K562 (cell line): ENCODE results near the gene SLPI. TPM values are rescaled to one million over a fixed set of nuclear protein-coding genes. Genes with fewer than 3 reads are reported as not detected.

Source experiments
- ATAC-seq: fragments of 200-7000 bp; cut with Tn5 transposase; 3 replicates; pipeline ENCODE4 v1.9.1; 2020; ENCODE audit warnings: moderate library complexity
- BruUV-seq: library from RNA; stranded (reverse); fragments of 400-500 nt; replicated peaks from 2 replicates; lab custom pipeline; 2021; lab: Mats Ljungman, UMichigan
- CTCF ChIA-PET: fragments of 300-600 bp; formaldehyde crosslinking; extraction: SDS; loops from one replicate; lab custom pipeline; 2021; ENCODE audit warnings: low intra/inter-chr PET ratio; lab: Yijun Ruan, JAX
- POLR2A ChIA-PET: fragments of 300-600, 350-650 bp; sonication (Branson Sonifier 250); formaldehyde crosslinking; extraction: SDS; loops from one replicate; lab custom pipeline; 2021; ENCODE audit warnings: antibody characterized with exemption, inconsistent platforms; lab: Yijun Ruan, JAX
- DNase-seq, 4 experiments: peaks; one replicate each; pipeline versions ENCODE4 v3.0.0 to v3.0.0-alpha.2; 2011 to 2018; ENCODE audit warnings: low spot score in 3 of 4, mixed read lengths in 3 of 4; ENCODE audit errors: extremely low read depth in 1 of 4
- FAIRE-seq: peaks from 2 replicates; lab custom pipeline; 2011; peaks lifted over from hg19 to GRCh38; lab: Jason Lieb, UNC
- H2AFZ ChIP-seq: 2 replicates; pipeline ENCODE4 v1.6.0; 2011; ENCODE audit warnings: low read depth, low read length, control low read depth, inconsistent platforms
- H3K27ac ChIP-seq: fragments of 200-600 bp; 3 replicates; pipeline ENCODE4 v1.8.0; 2011; ENCODE audit warnings: low read depth, mild to moderate bottlenecking, control low read depth, inconsistent platforms, low read length, moderate library complexity, mixed read lengths; ENCODE audit errors: extremely low read depth
- H3K27me3 ChIP-seq, 2 experiments: fragments of 300-600 bp in 1 of 2; 2 replicates in 1 of 2; 3 replicates in 1 of 2; pipeline versions ENCODE4 v1.6.0 to v1.8.0; 2011; ENCODE audit warnings: inconsistent platforms in 2 of 2, low read length in 2 of 2, mild to moderate bottlenecking in 1 of 2, mixed read lengths in 1 of 2, moderate library complexity in 1 of 2; ENCODE audit not compliant: control insufficient read depth in 2 of 2, insufficient read depth in 2 of 2
- H3K36me3 ChIP-seq: fragments of 300-600 bp; 3 replicates; pipeline ENCODE4 v1.8.0; 2011; ENCODE audit warnings: mild to moderate bottlenecking, low read length, inconsistent platforms; ENCODE audit not compliant: control insufficient read depth, insufficient read depth
- H3K4me1 ChIP-seq, 2 experiments: fragments of 200-600 bp in 1 of 2; replicated peaks in 1 of 2; 2 replicates in 1 of 2; 3 replicates in 1 of 2; pipeline versions ENCODE4 v1.5.1 to v1.8.0; 2011; ENCODE audit warnings: inconsistent platforms in 2 of 2, low read length in 2 of 2, mild to moderate bottlenecking in 1 of 2, mixed read lengths in 1 of 2, moderate library complexity in 1 of 2; ENCODE audit not compliant: control insufficient read depth in 2 of 2, insufficient read depth in 2 of 2
- H3K4me2 ChIP-seq: 2 replicates; pipeline ENCODE4 v1.6.1; 2011; ENCODE audit warnings: low read length, control low read depth, inconsistent platforms, mixed read lengths; ENCODE audit not compliant: insufficient read depth
- H3K4me3 ChIP-seq: fragments of 200-600 bp; sonication (generic), shearing (Covaris generic); 2 replicates; pipeline ENCODE4 v1.5.1; 2016; ENCODE audit warnings: control low read depth, inconsistent platforms
- H3K79me2 ChIP-seq: fragments of 200-600 bp; 3 replicates; pipeline ENCODE4 v1.8.0; 2011; ENCODE audit warnings: low read length, inconsistent platforms; ENCODE audit not compliant: control insufficient read depth, insufficient read depth
- H3K9ac ChIP-seq, 2 experiments: 2 replicates each; pipeline versions ENCODE4 v1.6.0 to v1.6.1; 2011; ENCODE audit warnings: low read depth in 2 of 2, low read length in 2 of 2, control low read depth in 1 of 2, inconsistent platforms in 1 of 2, mild to moderate bottlenecking in 1 of 2, mixed read lengths in 1 of 2; ENCODE audit not compliant: insufficient read depth in 1 of 2
- H3K9me1 ChIP-seq: one replicate; pipeline ENCODE4 v1.6.0; 2011; ENCODE audit warnings: inconsistent platforms, mild to moderate bottlenecking, low read length, moderate library complexity; ENCODE audit not compliant: control insufficient read depth, insufficient read depth
- H3K9me3 ChIP-seq: replicated peaks from 2 replicates; pipeline ENCODE4 v1.5.1; 2011; ENCODE audit warnings: low read depth, low read length, inconsistent platforms; ENCODE audit not compliant: control insufficient read depth, insufficient read depth
- H4K20me1 ChIP-seq: replicated peaks from 2 replicates; pipeline ENCODE4 v1.6.1; 2011; ENCODE audit warnings: low read length, inconsistent platforms, mixed read lengths; ENCODE audit not compliant: control insufficient read depth, insufficient read depth
- C11orf30 ChIP-seq: fragments of 450-650 bp; IDR thresholded peaks from 2 replicates; pipeline ENCODE4 v1.6.1; 2016; ENCODE audit warnings: low read depth, mild to moderate bottlenecking
- MAFF ChIP-seq: IDR thresholded peaks from 2 replicates; pipeline ENCODE4 v1.6.1; 2012; ENCODE audit warnings: low read length, improper control_type of control experiment
- MAFG ChIP-seq: fragments of 450-650 bp; conservative IDR thresholded peaks from 2 replicates; pipeline ENCODE4 v1.6.1; 2016; ENCODE audit warnings: missing genetic modification characterization, missing compliant biosample characterization
- MAFK ChIP-seq: IDR thresholded peaks from 2 replicates; pipeline ENCODE4 v1.6.1; 2011; ENCODE audit warnings: low read length, improper control_type of control experiment
- SREBF1 ChIP-seq: fragments of 150-350 bp; IDR thresholded peaks from 2 replicates; pipeline ENCODE4 v1.6.1; 2014; ENCODE audit warnings: antibody characterized with exemption, low read depth, low read length, borderline replicate concordance
- ZNF316 ChIP-seq: fragments of 450-650 bp; IDR thresholded peaks from 2 replicates; pipeline ENCODE4 v1.6.1; 2016
- whole genome bisulfite sequencing: fragments of 100-300 bp; shearing (Covaris generic); methylation state at CpG from one replicate; pipeline ENCODE4 v1.1.6; 2016; ENCODE audit warnings: low coverage, mixed read lengths; ENCODE audit not compliant: insufficient coverage; ENCODE audit errors: missing lambda C conversion rate; 5-methylcytosine and 5-hydroxymethylcytosine counted together
- in situ Hi-C: fragments of 300-500 bp; cut with MboI; formaldehyde crosslinking; loops from 4 replicates; pipeline ENCODE4 v1.15.0; 2018; ENCODE audit warnings: inconsistent platforms, mixed read lengths
- intact Hi-C: fragments of 100-400 bp; cut with micrococcal nuclease; formaldehyde crosslinking; loops from 2 replicates; pipeline ENCODE4 v1.14.2; 2022
- polyA plus RNA-seq, 8 experiments: library from polyadenylated mRNA; depleted of rRNA in 4 of 8; stranded (reverse) in 5 of 8; unstranded in 3 of 8; fragments of >200 nt; fragmentation: Nextera tagmentation in 2 of 8; fragmentation: Illumina TruSeq in 1 of 8; extraction: Ambion mirVana in 2 of 8; extraction: Trizol in 1 of 8; gene quantifications; 2 replicates each; pipeline versions ENCODE4 v1.2.1 to v1.2.3, GENCODE V29; 2011 to 2014; ENCODE audit warnings: inconsistent platforms in 1 of 8, missing spikeins in 1 of 8
- total RNA-seq, 7 experiments: library from RNA; depleted of rRNA in 6 of 7; stranded (reverse); fragments of >200 nt in 6 of 7; fragmentation: Illumina TruSeq in 2 of 7; extraction: Trizol in 2 of 7; gene quantifications; 2 replicates each; pipeline versions ENCODE4 v1.2.1 to v1.2.3, GENCODE V29; 2011 to 2021; ENCODE audit warnings: low replicate concordance in 1 of 7
- TF ChIP-seq, protein P1 (sequence below): sonication (generic); formaldehyde crosslinking; IDR thresholded peaks from 2 replicates; pipeline ENCODE4 v1.4.0; 2020; ENCODE audit warnings: mild to moderate bottlenecking, missing genetic modification reagents

Gene SLPI
- total and polyA plus RNA-seq, 9 of the 15 experiments (the other 6 are each of a cell fraction or from before 2014, with no cell fraction given) = 0.78 TPM; not detected in 8

DNA sequence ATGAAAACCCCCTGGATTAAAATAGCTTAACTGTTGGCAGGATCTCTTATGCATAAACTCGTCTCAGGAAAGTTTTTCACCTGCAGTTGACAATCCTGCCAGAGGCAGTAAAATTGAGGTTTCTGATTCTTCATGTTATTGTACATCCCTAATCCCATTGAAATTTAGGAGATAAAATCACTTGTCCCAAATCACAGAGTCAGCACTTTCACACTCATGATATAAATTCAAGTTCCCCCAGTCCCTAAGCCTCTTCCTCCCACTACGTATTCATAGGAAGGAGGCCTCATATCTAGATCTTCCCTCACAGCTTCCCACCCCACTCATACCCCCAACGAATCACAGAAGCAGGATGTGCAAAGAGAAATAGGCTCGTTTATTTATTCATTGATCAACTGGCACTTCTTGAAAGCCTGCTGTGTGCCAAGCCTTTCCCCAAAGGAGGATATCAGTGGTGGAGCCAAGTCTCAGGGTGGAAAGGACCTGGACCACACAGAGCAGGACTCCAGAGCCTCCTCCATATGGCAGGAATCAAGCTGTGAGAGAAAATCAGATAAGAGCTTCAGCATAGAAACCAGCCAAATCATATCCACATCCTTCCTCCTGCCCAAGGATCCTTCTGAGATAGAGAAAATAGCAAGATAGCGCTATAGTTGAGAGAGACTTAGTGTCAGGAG, 2.3 kb downstream of the SLPI start:
- no peaks in the 10 kb centered on the region for H3K79me2 ChIP-seq
- no peak overlapping the region for H3K27ac ChIP-seq
- ATAC-seq (no peak), FAIRE-seq (no peak), DNase-seq (no peak)
- H3K9me1 ChIP-seq = no peaks in the 10 kb centered on the region
- H3K4me2 ChIP-seq = no peak overlapping the region
- H3K4me3 ChIP-seq = no peak overlapping the region
- in situ Hi-C loops (no loop called here), intact Hi-C loops (no loop called here)
- POLR2A ChIA-PET = interaction anchor here (1.6 kb wide), 1 partner anchor 17 kb away, joined by 4 read pairs; no protein-coding TSS in a partner anchor
- H3K9ac ChIP-seq = no peak overlapping the region
- WGBS = 1% methylated on average over 5 of the region's 5 CpGs
- H3K36me3 ChIP-seq = no peaks in the 10 kb centered on the region
- no peaks in the 10 kb centered on the region; a peak in 2 of 5 replicates for H3K27me3 ChIP-seq
- H3K4me1 ChIP-seq = no peaks in the 10 kb centered on the region
- no peaks in the 10 kb centered on the region for H3K9me3 ChIP-seq
- BruUV-seq = no TSS peak
- H2AFZ ChIP-seq = no peak overlapping the region
- no peaks in the 10 kb centered on the region; the same call in 1 of the 2 replicates for H4K20me1 ChIP-seq
- CTCF ChIA-PET = no interaction called here
- TF ChIP-seq ZNF316 (peak; percentile 87), C11orf30 (peak; percentile 76), MAFK (peak; percentile 64), MAFF (peak; percentile 70), MAFG (peak; percentile 80), SREBF1 (no peak)
- TF ChIP-seq, protein P1, sequence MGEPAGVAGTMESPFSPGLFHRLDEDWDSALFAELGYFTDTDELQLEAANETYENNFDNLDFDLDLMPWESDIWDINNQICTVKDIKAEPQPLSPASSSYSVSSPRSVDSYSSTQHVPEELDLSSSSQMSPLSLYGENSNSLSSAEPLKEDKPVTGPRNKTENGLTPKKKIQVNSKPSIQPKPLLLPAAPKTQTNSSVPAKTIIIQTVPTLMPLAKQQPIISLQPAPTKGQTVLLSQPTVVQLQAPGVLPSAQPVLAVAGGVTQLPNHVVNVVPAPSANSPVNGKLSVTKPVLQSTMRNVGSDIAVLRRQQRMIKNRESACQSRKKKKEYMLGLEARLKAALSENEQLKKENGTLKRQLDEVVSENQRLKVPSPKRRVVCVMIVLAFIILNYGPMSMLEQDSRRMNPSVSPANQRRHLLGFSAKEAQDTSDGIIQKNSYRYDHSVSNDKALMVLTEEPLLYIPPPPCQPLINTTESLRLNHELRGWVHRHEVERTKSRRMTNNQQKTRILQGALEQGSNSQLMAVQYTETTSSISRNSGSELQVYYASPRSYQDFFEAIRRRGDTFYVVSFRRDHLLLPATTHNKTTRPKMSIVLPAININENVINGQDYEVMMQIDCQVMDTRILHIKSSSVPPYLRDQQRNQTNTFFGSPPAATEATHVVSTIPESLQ (CRISPR knock-in tag) = no peak
- TF ChIP-seq, all 486 proteins: peak for 5
